SK-N-SH (cell line): ENCODE measurements around the gene PRLR.

Source experiments
- EP300 ChIP-seq, 2 experiments: IDR thresholded peaks; 2 replicates each; pipeline versions ENCODE4 v1.4.0 to v1.6.1; 2012; ENCODE audit warnings: borderline replicate concordance in 1 of 2, low read depth in 1 of 2, low read length in 1 of 2
- NFIC ChIP-seq: IDR thresholded peaks from 2 replicates; pipeline ENCODE4 v1.4.0; 2012; ENCODE audit warnings: borderline replicate concordance
- TF ChIP-seq, protein P1 (sequence below): fragments of 200-600 bp; sonication (generic); IDR thresholded peaks from 2 replicates; pipeline ENCODE4 v1.6.1; 2017; ENCODE audit warnings: antibody characterized with exemption, mild to moderate bottlenecking, moderate library complexity
- TF ChIP-seq, protein P2 (sequence below): IDR thresholded peaks from 2 replicates; pipeline ENCODE4 v1.6.1; 2012; ENCODE audit warnings: mild to moderate bottlenecking, low read depth, low read length, moderate library complexity

DNA sequence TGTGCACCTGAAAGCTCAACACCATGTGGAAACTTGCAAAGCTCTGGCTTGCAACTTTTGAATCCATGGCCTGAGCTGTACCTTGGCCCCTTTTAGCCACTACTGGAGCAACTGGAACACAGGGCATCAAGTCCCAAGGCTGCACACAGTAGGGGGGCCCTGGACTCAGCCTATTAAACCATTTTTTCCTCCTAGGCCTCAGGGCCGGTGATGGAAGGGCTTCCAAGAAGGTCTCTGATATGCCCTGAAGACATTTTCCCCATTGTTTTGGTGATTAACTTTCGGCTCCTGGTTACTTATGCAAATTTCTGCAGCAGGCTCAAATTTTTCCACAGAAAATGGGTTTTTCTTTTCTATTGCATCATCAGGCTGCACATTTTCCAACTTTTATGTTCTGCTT, 22.7 kb upstream of the PRLR start:
- TF ChIP-seq NFIC: no peak
- TF ChIP-seq, protein P1, sequence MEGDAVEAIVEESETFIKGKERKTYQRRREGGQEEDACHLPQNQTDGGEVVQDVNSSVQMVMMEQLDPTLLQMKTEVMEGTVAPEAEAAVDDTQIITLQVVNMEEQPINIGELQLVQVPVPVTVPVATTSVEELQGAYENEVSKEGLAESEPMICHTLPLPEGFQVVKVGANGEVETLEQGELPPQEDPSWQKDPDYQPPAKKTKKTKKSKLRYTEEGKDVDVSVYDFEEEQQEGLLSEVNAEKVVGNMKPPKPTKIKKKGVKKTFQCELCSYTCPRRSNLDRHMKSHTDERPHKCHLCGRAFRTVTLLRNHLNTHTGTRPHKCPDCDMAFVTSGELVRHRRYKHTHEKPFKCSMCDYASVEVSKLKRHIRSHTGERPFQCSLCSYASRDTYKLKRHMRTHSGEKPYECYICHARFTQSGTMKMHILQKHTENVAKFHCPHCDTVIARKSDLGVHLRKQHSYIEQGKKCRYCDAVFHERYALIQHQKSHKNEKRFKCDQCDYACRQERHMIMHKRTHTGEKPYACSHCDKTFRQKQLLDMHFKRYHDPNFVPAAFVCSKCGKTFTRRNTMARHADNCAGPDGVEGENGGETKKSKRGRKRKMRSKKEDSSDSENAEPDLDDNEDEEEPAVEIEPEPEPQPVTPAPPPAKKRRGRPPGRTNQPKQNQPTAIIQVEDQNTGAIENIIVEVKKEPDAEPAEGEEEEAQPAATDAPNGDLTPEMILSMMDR: no peak
- TF ChIP-seq, protein P2, sequence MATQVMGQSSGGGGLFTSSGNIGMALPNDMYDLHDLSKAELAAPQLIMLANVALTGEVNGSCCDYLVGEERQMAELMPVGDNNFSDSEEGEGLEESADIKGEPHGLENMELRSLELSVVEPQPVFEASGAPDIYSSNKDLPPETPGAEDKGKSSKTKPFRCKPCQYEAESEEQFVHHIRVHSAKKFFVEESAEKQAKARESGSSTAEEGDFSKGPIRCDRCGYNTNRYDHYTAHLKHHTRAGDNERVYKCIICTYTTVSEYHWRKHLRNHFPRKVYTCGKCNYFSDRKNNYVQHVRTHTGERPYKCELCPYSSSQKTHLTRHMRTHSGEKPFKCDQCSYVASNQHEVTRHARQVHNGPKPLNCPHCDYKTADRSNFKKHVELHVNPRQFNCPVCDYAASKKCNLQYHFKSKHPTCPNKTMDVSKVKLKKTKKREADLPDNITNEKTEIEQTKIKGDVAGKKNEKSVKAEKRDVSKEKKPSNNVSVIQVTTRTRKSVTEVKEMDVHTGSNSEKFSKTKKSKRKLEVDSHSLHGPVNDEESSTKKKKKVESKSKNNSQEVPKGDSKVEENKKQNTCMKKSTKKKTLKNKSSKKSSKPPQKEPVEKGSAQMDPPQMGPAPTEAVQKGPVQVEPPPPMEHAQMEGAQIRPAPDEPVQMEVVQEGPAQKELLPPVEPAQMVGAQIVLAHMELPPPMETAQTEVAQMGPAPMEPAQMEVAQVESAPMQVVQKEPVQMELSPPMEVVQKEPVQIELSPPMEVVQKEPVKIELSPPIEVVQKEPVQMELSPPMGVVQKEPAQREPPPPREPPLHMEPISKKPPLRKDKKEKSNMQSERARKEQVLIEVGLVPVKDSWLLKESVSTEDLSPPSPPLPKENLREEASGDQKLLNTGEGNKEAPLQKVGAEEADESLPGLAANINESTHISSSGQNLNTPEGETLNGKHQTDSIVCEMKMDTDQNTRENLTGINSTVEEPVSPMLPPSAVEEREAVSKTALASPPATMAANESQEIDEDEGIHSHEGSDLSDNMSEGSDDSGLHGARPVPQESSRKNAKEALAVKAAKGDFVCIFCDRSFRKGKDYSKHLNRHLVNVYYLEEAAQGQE: no peak
- no peak for TF ChIP-seq EP300 (IDR thresholded peaks at IDR 0.05; ENCODE audit: borderline replicate concordance in 1 of 2, low read depth in 1 of 2, low read length in 1 of 2)
